Thoracic aorta (tissue), 2 donors: ENCODE results near the gene SLC25A31. TPM values are rescaled to one million over a fixed set of nuclear protein-coding genes. Genes with fewer than 3 reads are reported as not detected.

Experiments
- ATAC-seq: fragments of 150-250 bp; one replicate; pipeline ENCODE4 v1.8.0; 2017; ENCODE audit warnings: low read depth; ENCODE audit not compliant: insufficient number of reproducible peaks, low FRiP score
- DNase-seq: peaks from one replicate; pipeline ENCODE4 v3.0.0-alpha.2; 2020; ENCODE audit warnings: low spot score
- H3K27ac ChIP-seq, 2 donors: fragments of 200-600 bp; sonication (generic); 1 replicate in 1 of 2; 2 replicates in 1 of 2; pipeline ENCODE4 v1.5.1; 2016; ENCODE audit warnings: mild to moderate bottlenecking in 2 of 2, moderate library complexity in 2 of 2
- H3K27me3 ChIP-seq: fragments of 200-600 bp; sonication (generic); replicated peaks from 2 replicates; pipeline ENCODE4 v1.6.0; 2016; ENCODE audit warnings: mild to moderate bottlenecking; ENCODE audit not compliant: insufficient read depth
- H3K36me3 ChIP-seq: fragments of 200-600 bp; sonication (generic); one replicate; pipeline ENCODE4 v1.5.1; 2016
- H3K4me1 ChIP-seq, 2 donors: fragments of 200-600 bp; sonication (generic); 1 replicate in 1 of 2; 2 replicates in 1 of 2; pipeline versions ENCODE4 v1.5.1 to v1.6.0; 2016; ENCODE audit warnings: low read depth in 2 of 2, mild to moderate bottlenecking in 1 of 2; ENCODE audit not compliant: control insufficient read depth in 1 of 2
- H3K4me3 ChIP-seq: fragments of 200-600 bp; sonication (generic); 2 replicates; pipeline ENCODE4 v1.5.1; 2016; ENCODE audit warnings: mild to moderate bottlenecking
- H3K9me3 ChIP-seq: fragments of 200-600 bp; sonication (generic); 2 replicates; pipeline ENCODE4 v1.5.1; 2016
- CTCF ChIP-seq: fragments of 200-600 bp; sonication (generic); IDR thresholded peaks from one replicate; pipeline ENCODE4 v1.5.1; 2019; ENCODE audit warnings: antibody characterized with exemption
- total RNA-seq, 2 donors: library from RNA; depleted of rRNA; stranded (reverse); fragments of >200 nt; gene quantifications; one replicate each; pipeline versions ENCODE4 v1.1.0 to v1.2.3, GENCODE V29; 2016

The SLC25A31 gene
- total RNA-seq, 2 donors from 2014 or later, result not detected

GRCh38 chr4:127759228-127759820, 29.1 kb downstream of the SLC25A31 start:
- Histone ChIP-seq H3K9me3 (no peaks in the 10 kb centered on the region), H3K27ac (no peak overlapping the region), H3K4me1 (no peaks in the 10 kb centered on the region), H3K27me3 (no peaks in the 10 kb centered on the region), H3K4me3 (no peak overlapping the region), H3K36me3 (no peaks in the 10 kb centered on the region)
- ATAC-seq, result no peak
- TF ChIP-seq CTCF, result no peak
- no peak for DNase-seq

DNA sequence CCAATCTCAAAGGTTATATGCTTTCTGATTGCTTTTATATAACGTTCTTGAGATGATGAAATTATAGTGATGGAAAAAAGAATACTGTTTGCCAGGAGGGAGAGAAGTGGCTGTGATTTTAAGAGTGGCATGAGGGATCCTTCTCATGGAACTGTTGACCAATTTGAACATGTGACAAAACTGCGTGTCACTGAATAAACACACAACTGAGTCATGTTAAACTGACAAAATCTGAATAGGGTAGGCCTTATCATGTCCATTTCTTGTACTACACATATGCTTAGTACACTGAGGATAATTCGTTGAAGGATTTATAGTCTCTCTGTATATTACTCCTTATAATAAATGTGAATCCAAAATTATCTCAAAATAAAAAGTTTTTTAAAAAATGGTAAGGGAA, 29.7 kb downstream of the SLC25A31 start:
- H3K27me3 ChIP-seq, result no peaks in the 10 kb centered on the region
- H3K4me3 ChIP-seq, result no peak overlapping the region
- no peaks in the 10 kb centered on the region for H3K36me3 ChIP-seq
- ATAC-seq, result no peak
- DNase-seq, result no peak
- no peak for TF ChIP-seq CTCF
- no peaks in the 10 kb centered on the region for H3K4me1 ChIP-seq
- H3K27ac ChIP-seq, result no peak overlapping the region
- no peaks in the 10 kb centered on the region for H3K9me3 ChIP-seq

- DNase-seq, result no peak
- Histone ChIP-seq H3K36me3 (no peaks in the 10 kb centered on the region), H3K4me3 (no peak overlapping the region), H3K4me1 (no peaks in the 10 kb centered on the region), H3K27me3 (no peaks in the 10 kb centered on the region), H3K27ac (no peak overlapping the region), H3K9me3 (no peaks in the 10 kb centered on the region)
- no peak for TF ChIP-seq CTCF
- no peak for ATAC-seq
These were observed 41.5 kb downstream of the SLC25A31 start for GRCh38 chr4:127771535-127772275.

DNA sequence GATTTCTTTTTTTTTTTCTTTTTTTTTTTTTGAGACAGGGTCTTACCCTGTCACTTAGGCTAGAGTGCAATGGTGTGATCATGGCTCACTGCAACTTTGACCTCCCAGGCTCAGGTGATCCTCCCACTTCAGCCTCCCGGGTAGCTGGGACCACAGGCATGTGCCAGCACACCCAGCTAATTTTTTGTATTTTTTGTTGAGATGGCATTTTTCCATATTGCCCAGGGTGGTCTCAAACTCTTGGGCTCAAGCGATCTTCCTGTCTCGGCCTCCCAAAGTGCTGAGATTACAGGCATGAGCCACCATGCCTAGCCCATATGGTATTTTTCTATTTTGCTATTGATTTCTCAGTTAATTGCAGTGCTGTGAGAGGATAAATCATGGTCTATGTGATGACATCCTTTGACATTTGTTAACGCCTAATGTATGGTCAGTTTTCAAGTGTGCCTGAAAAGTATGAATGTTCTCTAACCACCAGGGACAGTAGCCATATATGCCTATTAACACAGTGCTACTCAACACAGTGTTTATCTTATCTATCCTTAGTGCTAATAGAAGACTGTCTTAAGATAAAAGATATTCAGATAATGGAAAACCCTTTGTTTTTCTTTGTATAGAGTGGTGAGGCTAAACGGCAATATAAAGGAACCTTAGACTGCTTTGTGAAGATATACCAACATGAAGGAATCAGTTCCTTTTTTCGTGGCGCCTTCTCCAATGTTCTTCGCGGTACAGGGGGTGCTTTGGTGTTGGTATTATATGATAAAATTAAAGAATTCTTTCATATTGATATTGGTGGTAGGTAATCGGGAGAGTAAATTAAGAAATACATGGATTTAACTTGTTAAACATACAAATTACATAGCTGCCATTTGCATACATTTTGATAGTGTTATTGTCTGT, 42.8 kb downstream of the SLC25A31 start:
- no peak for ATAC-seq
- no peak for TF ChIP-seq CTCF
- no peaks in the 10 kb centered on the region for H3K36me3 ChIP-seq
- H3K27ac ChIP-seq, result no peak overlapping the region
- no peaks in the 10 kb centered on the region for H3K9me3 ChIP-seq
- H3K27me3 ChIP-seq, result no peaks in the 10 kb centered on the region
- no peaks in the 10 kb centered on the region for H3K4me1 ChIP-seq
- DNase-seq, result no peak
- no peak overlapping the region for H3K4me3 ChIP-seq

GRCh38 chr4:127775843-127776242, 45.6 kb downstream of the SLC25A31 start:
- Histone ChIP-seq H3K27me3 (no peaks in the 10 kb centered on the region), H3K4me1 (no peaks in the 10 kb centered on the region), H3K4me3 (no peak overlapping the region), H3K36me3 (no peaks in the 10 kb centered on the region), H3K27ac (no peak overlapping the region), H3K9me3 (no peaks in the 10 kb centered on the region)
- no peak for TF ChIP-seq CTCF
- DNase-seq, result no peak
- no peak for ATAC-seq
